GM21360 (cell line): ENCODE results near the gene MEF2B.
"Not testable (repeated sequence)": the region's sequence is repeated elsewhere in the genome, so short reads cannot be mapped to it uniquely, and the experiment has no call there.

ENCODE experiments used
- ATAC-seq: cut with Tn5 transposase; IDR thresholded peaks from one replicate; pipeline ENCODE4 v1.9.1; 2021; ENCODE audit warnings: mild to moderate bottlenecking, moderate library complexity; ENCODE audit not compliant: unreplicated experiment

MEF2B gene

DNA sequence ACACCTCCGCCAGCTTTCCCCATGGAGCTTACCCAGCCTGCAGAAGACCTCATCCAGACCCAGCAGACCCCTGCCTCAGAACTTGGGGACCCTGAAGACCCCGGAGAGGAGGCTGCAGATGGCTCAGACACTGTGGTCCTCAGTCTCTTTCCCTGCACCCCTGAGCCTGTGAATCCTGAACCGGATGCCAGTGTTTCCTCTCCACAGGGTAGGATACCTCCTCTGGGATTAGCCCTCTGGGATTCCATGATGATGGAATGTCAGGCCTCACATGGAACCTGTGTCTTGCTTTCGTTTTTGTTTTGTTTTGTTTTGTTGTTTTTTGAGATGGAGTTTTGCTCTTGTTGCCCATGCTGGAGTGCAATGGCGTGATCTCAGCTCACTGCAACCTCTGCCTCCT, 23.9 kb upstream of the MEF2B start:
- ATAC-seq: no peak

DNA sequence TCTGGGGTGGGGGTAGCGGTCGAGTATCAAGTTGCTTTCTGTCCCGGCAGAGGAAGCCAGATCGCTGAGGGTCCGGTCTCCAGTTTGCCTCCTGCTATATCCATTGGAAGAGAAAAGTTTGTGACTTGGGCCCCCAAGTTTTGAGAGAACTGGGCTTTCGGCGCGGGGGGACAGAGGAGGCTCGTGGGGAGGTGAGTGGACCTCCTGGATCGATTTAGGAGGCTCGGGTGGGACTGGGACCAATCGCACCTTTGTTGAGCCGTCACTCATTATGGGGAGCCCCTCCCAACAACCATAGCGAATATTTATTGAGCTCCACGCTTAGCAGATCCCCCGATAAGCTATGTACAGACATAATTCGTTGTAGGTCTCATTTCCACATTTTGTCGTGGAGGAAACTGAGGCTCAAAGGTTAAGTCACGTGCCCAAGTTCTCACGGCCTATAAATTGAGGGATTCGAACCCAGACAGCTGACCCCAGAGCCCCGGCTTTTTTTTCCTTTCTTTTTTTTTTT, 22.9 kb upstream of the MEF2B start:
- no peak for ATAC-seq

- ATAC-seq: peak; percentile 87
Observed at GRCh38 chr19:19192078-19192882, 22.2 kb upstream of the MEF2B start, which contains the start of the genes BORCS8 and RFXANK. TSS of gene BORCS8 (minus strand) at chr19:19192152. CDS start at chr19:19192117, 35 bp downstream. TSS of gene RFXANK (plus strand) at chr19:19192258. CDS start at chr19:19193947, 1,689 bp downstream.

GRCh38 chr19:19191768-19192077, 21.7 kb upstream of the MEF2B start:
- no peak for ATAC-seq

DNA sequence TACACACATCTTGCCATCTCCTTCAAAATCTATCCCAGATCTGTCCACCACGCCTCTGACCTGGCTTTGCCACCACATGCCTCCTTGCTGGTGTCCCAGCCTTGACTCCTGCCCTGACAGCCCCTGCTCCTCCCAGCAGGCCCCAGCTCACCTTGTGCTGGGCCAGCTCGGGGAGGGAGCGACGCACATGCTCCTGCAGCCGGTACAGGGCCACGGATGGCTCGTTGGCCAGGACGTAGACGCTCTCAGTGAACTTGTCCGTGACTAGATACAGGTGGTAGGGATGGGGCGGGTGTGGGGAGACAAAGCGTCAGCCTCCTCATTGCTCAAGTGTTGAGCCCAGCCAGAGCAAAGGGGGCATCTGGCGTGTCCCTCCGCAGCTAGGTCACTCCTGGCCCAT, 16.7 kb upstream of the MEF2B start:
- ATAC-seq: no peak

DNA sequence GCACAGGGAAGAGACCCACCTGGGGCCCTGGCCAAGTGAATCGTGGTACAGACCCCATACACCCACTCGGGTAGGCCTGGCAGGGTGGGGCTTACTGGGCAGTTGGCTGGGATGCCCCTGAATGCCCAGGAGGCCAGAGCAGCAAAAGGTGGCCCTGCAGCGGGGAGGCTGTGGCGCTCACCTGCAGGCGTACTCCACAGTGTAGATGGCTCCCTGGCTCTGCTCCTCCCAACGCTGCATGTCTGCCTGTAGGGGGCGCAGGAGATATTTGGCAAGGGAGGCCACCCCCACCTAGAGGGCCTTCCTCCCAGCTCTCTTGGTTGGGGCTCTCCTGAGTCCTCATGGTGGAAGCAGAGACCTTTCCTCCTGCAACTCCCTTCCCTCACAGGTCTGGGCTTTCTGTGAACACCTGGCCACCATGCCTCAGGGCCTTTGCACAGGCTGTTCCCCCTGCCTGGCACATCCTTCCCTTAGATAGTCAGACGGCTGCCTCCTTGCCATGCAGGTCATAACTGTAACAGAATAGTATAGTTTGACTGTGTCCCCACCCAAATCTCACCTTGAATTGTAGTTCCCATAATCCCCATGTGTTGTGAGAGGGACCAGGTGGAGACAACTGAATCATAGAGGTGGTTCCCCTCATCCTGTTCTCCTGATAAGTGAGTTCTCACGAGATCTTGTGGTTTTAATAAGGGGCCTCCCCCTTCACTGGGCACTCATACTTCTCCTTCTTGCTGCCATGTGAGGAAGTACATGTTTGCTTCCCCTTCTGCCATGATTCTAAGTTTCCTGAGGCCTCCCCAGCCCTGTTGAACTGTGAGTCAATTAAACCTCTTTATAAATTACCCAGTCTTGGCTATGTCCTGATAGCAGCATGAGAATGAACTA, 16.0 kb upstream of the MEF2B start:
- ATAC-seq: no peak

GRCh38 chr19:19181488-19181998, 11.5 kb upstream of the MEF2B start:
- ATAC-seq: no peak

- no peak for ATAC-seq
Observed at GRCh38 chr19:19179548-19180441, 9.7 kb upstream of the MEF2B start.

DNA sequence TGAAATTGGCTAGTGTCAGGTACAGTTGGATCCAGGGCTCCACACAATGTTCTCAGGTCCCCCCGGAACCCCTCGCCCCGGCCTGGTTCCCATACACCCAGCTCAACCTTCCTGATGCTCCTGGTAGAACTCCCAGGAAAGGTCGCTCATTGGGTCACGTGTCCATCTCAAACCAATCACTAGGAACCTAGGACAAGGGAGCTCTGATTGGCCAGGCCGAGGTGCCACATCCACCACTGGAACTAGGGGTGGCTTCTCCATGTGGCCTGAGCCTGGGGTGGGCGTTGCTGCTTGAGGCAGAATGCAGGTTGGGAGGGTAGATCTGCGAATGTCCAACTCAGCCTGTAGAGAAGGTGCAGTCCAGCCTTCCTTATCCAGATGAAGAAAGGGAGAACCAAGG, 6.9 kb upstream of the MEF2B start:
- no peak for ATAC-seq

GRCh38 chr19:19173243-19173642, 3.2 kb upstream of the MEF2B start:
- not testable (repeated sequence) for ATAC-seq

GRCh38 chr19:19171821-19172532, 1.9 kb upstream of the MEF2B start:
- ATAC-seq: no peak

DNA sequence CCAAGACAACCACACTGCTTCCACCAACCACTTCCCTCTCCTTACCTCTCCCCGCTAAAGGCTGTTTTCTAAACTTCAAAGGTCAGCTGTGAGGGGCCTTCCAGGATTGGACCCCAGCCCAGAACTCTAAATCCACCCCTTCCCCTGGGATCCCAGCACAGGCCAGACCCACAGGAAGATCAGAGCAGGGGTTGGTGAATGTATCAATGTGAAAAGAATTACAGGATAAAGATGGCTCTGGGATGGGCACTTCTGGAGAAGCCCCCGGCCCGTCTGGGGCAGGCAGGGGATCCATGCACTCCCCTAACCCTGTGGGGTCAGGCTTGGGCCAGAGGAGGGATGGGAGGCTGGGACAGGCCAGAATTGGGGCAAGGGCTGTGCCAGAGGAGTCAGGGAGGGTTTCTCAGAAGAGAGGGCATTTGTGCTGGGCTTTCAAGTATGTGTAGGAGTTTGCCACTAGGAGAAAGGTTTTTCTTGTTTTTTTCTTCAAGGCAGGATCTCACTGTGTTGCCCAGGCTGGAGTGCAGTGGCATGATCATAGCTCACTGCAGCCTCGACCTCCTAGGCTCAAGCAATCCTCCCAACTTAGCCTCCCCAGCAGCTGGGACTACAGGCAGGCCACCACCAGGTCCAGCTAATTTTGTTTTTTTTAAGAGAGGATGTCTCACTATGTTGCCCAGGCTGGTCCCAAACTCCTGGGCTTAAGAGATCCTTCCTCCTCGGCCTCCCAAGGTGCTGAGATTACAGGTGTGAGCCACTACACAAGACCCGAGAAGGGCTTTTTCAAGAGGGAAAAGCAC, 1.0 kb upstream of the MEF2B start:
- no peak for ATAC-seq

GRCh38 chr19:19169236-19170052, 619 bp downstream of the MEF2B start:
- ATAC-seq: no peak

- no peak for ATAC-seq
Observed at GRCh38 chr19:19167612-19168011, 2.5 kb downstream of the MEF2B start.

DNA sequence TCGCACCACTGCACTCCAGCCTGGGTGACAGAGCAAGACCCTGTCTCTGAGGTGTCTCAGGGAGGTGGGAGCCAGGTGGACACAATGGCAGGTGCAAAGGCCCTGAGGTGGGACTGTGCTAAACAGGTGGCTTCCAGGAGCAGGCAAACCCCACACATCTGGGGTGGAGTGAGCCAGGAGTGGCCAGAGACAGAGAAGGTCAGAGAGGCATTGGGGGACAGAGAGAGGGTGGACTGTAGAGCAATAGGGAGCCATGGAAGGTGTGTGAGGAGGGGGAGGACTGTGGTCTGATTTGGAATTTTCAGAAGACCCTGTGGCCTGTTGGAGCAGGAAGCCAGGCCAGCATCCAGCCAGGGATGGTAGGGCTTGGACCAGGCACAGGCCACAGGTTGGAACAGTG, 4.7 kb downstream of the MEF2B start:
- ATAC-seq: no peak

DNA sequence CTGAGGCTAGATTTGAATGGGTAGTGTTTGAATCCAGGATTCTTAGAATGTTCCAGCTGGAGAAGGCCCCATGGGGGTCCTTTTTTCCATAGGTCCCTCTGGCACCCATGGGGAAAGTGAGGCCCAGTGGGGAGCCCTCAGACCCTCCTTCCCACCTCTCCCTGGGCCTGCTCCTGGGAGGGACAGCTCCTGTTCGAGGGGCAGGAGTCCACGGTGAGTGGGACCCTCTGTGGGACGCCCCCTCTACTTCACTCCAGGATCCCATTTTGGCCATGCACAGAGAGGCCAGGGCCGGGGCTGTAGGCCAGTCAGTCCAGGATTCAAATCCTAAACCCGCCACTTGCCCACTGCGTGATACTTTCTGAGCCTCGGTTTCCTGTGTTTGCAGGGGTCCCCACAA, 7.6 kb downstream of the MEF2B start:
- ATAC-seq: no peak

GRCh38 chr19:19160461-19161035, 9.5 kb downstream of the MEF2B start:
- ATAC-seq: no peak

- ATAC-seq: no peak
Observed at GRCh38 chr19:19159534-19159933, 10.5 kb downstream of the MEF2B start.
